SU-DHL-6 (cell line): ENCODE results near the gene ZNF536.

Experiments
- H2AFZ ChIP-seq: fragments of 200-600 bp; sonication (generic); 2 replicates; pipeline ENCODE4 v1.6.1; 2014; ENCODE audit warnings: low read depth, mild to moderate bottlenecking, moderate library complexity, mixed read lengths, antibody characterized with exemption, low read length; ENCODE audit not compliant: severe bottlenecking
- H3F3A ChIP-seq: fragments of 200-600 bp; shearing (Covaris generic); 2 replicates; pipeline ENCODE4 v1.6.0; 2016; ENCODE audit warnings: antibody characterized with exemption, mild to moderate bottlenecking; ENCODE audit not compliant: insufficient read depth
- H3K27ac ChIP-seq: fragments of 200-600 bp; sonication (generic); 2 replicates; pipeline ENCODE4 v1.5.1; 2016; ENCODE audit warnings: low read depth, mild to moderate bottlenecking, low read length, moderate library complexity, mixed read lengths
- H3K27me3 ChIP-seq: fragments of 200-600 bp; sonication (generic), shearing (Covaris generic); 2 replicates; pipeline ENCODE4 v1.6.0; 2014; ENCODE audit warnings: mild to moderate bottlenecking, low read length
- H3K36me3 ChIP-seq: fragments of 200-600 bp; sonication (generic); 2 replicates; pipeline ENCODE4 v1.6.1; 2014; ENCODE audit warnings: mild to moderate bottlenecking, low read length, mixed read lengths
- H3K4me2 ChIP-seq: fragments of 300-600, 200-600 bp; shearing (Covaris generic), sonication (generic); 2 replicates; pipeline ENCODE4 v1.6.0; 2014; ENCODE audit warnings: low read length, low read depth, mild to moderate bottlenecking; ENCODE audit not compliant: poor library complexity, severe bottlenecking
- H3K4me3 ChIP-seq: fragments of 200-600 bp; sonication (generic); 2 replicates; pipeline ENCODE4 v1.5.1; 2014; ENCODE audit warnings: antibody characterized with exemption, low read length, mild to moderate bottlenecking, mixed read lengths; ENCODE audit not compliant: insufficient read depth, poor library complexity, severe bottlenecking
- H3K79me2 ChIP-seq: fragments of 200-600 bp; sonication (generic); 2 replicates; pipeline ENCODE4 v1.6.1; 2014; ENCODE audit warnings: mild to moderate bottlenecking, low read length, moderate library complexity; ENCODE audit not compliant: insufficient read depth
- H3K9ac ChIP-seq: fragments of 200-600 bp; sonication (generic); 2 replicates; pipeline ENCODE4 v1.7.0; 2014; ENCODE audit warnings: mild to moderate bottlenecking, low read length
- H3K9me2 ChIP-seq: fragments of 200-600 bp; sonication (generic); replicated peaks from 2 replicates; pipeline ENCODE4 v1.6.1; 2014; ENCODE audit warnings: low read length; ENCODE audit not compliant: insufficient read depth
- H3K9me3 ChIP-seq: fragments of 200-600 bp; sonication (generic); 2 replicates; pipeline ENCODE4 v1.6.1; 2014; ENCODE audit warnings: low read length, mixed read lengths; ENCODE audit not compliant: insufficient read depth
- H4K20me1 ChIP-seq: fragments of 200-600 bp; sonication (generic); 2 replicates; pipeline ENCODE4 v1.6.1; 2014; ENCODE audit warnings: low read depth, mild to moderate bottlenecking, antibody characterized with exemption, low read length, moderate library complexity, mixed read lengths
- CTCF ChIP-seq: fragments of 200-600 bp; sonication (generic); IDR thresholded peaks from one replicate; pipeline ENCODE4 v1.5.1; 2017; ENCODE audit warnings: antibody characterized with exemption, mild to moderate bottlenecking, low read length, moderate library complexity; ENCODE audit not compliant: insufficient read depth, poor library complexity, severe bottlenecking
- EZH2phosphoT487 ChIP-seq: fragments of 200-600 bp; sonication (generic), shearing (Covaris generic); conservative IDR thresholded peaks from 2 replicates; pipeline ENCODE4 v1.6.1; 2018; ENCODE audit warnings: mild to moderate bottlenecking, antibody characterized with exemption, low read length, moderate library complexity, mixed read lengths

ZNF536 gene

DNA sequence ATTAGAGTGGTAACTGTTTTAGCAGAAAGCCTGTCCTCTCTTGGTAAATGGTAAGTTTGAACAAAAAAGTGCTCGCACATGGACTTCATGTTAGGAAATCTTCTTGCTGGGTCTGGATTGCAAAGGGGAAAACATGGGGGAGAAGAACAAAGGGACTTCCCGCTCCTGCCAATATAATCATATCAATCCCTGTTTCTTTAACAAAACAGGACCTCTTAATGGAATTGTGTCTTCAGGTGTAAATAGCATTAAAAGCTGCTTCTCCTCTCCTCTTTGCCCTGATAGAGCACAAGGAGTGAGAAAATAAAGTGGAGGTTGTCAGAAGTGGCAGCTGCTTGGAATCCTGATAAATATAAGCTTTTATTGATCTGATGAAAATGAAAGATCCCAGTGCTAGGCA is 20.4 kb upstream of the ZNF536 start:
- Histone ChIP-seq H3K4me3 (no peak overlapping the region), H3K79me2 (no peaks in the 10 kb centered on the region), H3K4me2 (no peak overlapping the region), H4K20me1 (no peaks in the 10 kb centered on the region), H3K9me3 (no peaks in the 10 kb centered on the region), H3F3A (no peaks in the 10 kb centered on the region), H3K9me2 (no peaks in the 10 kb centered on the region), H3K36me3 (no peaks in the 10 kb centered on the region), H2AFZ (no peak overlapping the region), H3K27ac (no peak overlapping the region), H3K9ac (no peak overlapping the region), H3K27me3 (no peaks in the 10 kb centered on the region)
- TF ChIP-seq CTCF (no peak), EZH2phosphoT487 (no peak)

DNA sequence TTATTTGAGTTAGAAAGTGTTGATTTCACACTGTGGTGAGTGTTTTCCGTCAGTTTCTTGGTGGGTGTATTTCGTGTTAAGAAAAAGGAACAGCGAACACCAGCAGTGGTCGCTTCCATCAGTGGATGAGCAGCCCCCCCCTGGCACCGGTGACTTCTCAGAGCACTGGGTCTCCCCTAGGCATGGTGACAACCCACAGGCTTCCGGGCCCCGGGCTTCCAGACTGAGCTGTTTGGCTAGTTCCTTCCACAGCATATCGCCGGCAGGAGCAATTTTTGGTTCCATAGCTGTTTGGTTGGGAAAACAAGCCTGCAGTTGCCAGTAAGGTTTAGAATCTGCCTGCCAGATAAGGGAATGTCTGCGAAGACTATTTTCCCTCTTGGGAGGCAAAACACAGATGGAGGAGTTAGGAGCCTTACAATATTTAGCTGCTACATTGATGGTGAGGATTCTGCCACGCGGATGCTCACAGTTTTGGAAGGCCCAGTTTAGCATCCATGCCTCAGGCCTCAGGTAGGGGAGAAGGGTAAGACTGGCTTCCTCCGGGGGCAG is 18.7 kb upstream of the ZNF536 start:
- Histone ChIP-seq H3K9me2 (no peaks in the 10 kb centered on the region), H3K4me3 (no peak overlapping the region), H3K27me3 (no peaks in the 10 kb centered on the region), H3K9me3 (no peaks in the 10 kb centered on the region), H3K79me2 (no peaks in the 10 kb centered on the region), H4K20me1 (no peaks in the 10 kb centered on the region), H3K27ac (no peak overlapping the region), H3F3A (no peaks in the 10 kb centered on the region), H3K9ac (no peak overlapping the region), H2AFZ (no peak overlapping the region), H3K36me3 (no peaks in the 10 kb centered on the region), H3K4me2 (no peak overlapping the region)
- TF ChIP-seq CTCF: no peak
- no peak for TF ChIP-seq EZH2phosphoT487

GRCh38 chr19:30355586-30355985 is 16.6 kb upstream of the ZNF536 start:
- Histone ChIP-seq H4K20me1 (no peaks in the 10 kb centered on the region), H3K9me3 (no peaks in the 10 kb centered on the region), H3K9me2 (no peaks in the 10 kb centered on the region), H3F3A (no peaks in the 10 kb centered on the region), H3K79me2 (no peaks in the 10 kb centered on the region), H3K27ac (no peak overlapping the region), H2AFZ (no peak overlapping the region), H3K4me3 (no peak overlapping the region), H3K4me2 (no peak overlapping the region), H3K9ac (no peak overlapping the region), H3K36me3 (no peaks in the 10 kb centered on the region), H3K27me3 (no peaks in the 10 kb centered on the region)
- TF ChIP-seq CTCF: no peak
- no peak for TF ChIP-seq EZH2phosphoT487
